Uterine smooth muscle cell (primary cell): ENCODE results near the gene TTPAL. TPM values are rescaled to one million over a fixed set of nuclear protein-coding genes. Genes with fewer than 3 reads are reported as not detected.

Source experiments
- total RNA-seq: library from RNA; depleted of rRNA; stranded (reverse); fragments of >200 nt; gene quantifications from 2 replicates; pipeline ENCODE4 v1.2.3, GENCODE V29; 2014

TTPAL gene
- total RNA-seq, result 15.3 and 20.6 TPM in 2 replicates

GRCh38 chr20:44475694-44476560 is at the start of gene TTPAL:
TSS of gene TTPAL (plus strand) at chr20:44475874. CDS start at chr20:44480000, 4,126 bp downstream.

GRCh38 chr20:44521484-44522481 is 46.1 kb downstream of the TTPAL start, which contains the start of gene SERINC3:
TSS of gene SERINC3 (minus strand) at chr20:44522070. CDS start at chr20:44521951, 119 bp downstream.

Other genes with a start within 250 kb of the TTPAL start
- gene GDAP1L1, start 228.6 kb upstream of the TTPAL start, total RNA-seq, result not detected in 2 replicates
- gene FITM2, start 164.7 kb upstream of the TTPAL start, total RNA-seq, result 8.7 and 9.4 TPM in 2 replicates
- gene R3HDML, start 138.8 kb upstream of the TTPAL start, total RNA-seq, result not detected in 2 replicates
- 0.12 TPM in 1 of 2 replicates, not detected in the other for gene HNF4A, start 120.2 kb upstream of the TTPAL start, total RNA-seq
- 88.6 and 124 TPM in 2 replicates for gene SERINC3, start 46.2 kb downstream of the TTPAL start, total RNA-seq
- gene PKIG, start 106.7 kb downstream of the TTPAL start, total RNA-seq, result 102 and 146 TPM in 2 replicates
- 4.4 and 11.1 TPM in 2 replicates for gene ADA, start 175.8 kb downstream of the TTPAL start, total RNA-seq
- 1.5 and 10.6 TPM in 2 replicates for gene CCN5, start 239.5 kb downstream of the TTPAL start, total RNA-seq